ENCODE results near the gene CUL4A. TPM values are rescaled to one million over a fixed set of nuclear protein-coding genes. Genes with fewer than 3 reads are reported as not detected.

Gene CUL4A
- polyA plus RNA-seq, 1 donor from 2014 or later: 69.9 TPM

- no peaks in the 10 kb centered on the region for H3K79me2 ChIP-seq (replicated peaks; ENCODE audit: insufficient read depth, low read length)
- H3K9me2 ChIP-seq (ENCODE audit: insufficient read depth, low read length): no peaks in the 10 kb centered on the region
- no peaks in the 10 kb centered on the region for H3K36me3 ChIP-seq (ENCODE audit: insufficient read depth, low read length)
- TF ChIP-seq, protein P1, sequence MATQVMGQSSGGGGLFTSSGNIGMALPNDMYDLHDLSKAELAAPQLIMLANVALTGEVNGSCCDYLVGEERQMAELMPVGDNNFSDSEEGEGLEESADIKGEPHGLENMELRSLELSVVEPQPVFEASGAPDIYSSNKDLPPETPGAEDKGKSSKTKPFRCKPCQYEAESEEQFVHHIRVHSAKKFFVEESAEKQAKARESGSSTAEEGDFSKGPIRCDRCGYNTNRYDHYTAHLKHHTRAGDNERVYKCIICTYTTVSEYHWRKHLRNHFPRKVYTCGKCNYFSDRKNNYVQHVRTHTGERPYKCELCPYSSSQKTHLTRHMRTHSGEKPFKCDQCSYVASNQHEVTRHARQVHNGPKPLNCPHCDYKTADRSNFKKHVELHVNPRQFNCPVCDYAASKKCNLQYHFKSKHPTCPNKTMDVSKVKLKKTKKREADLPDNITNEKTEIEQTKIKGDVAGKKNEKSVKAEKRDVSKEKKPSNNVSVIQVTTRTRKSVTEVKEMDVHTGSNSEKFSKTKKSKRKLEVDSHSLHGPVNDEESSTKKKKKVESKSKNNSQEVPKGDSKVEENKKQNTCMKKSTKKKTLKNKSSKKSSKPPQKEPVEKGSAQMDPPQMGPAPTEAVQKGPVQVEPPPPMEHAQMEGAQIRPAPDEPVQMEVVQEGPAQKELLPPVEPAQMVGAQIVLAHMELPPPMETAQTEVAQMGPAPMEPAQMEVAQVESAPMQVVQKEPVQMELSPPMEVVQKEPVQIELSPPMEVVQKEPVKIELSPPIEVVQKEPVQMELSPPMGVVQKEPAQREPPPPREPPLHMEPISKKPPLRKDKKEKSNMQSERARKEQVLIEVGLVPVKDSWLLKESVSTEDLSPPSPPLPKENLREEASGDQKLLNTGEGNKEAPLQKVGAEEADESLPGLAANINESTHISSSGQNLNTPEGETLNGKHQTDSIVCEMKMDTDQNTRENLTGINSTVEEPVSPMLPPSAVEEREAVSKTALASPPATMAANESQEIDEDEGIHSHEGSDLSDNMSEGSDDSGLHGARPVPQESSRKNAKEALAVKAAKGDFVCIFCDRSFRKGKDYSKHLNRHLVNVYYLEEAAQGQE (IDR thresholded peaks at IDR 0.05; ENCODE audit: borderline replicate concordance): no peak
- TF ChIP-seq, protein P2, sequence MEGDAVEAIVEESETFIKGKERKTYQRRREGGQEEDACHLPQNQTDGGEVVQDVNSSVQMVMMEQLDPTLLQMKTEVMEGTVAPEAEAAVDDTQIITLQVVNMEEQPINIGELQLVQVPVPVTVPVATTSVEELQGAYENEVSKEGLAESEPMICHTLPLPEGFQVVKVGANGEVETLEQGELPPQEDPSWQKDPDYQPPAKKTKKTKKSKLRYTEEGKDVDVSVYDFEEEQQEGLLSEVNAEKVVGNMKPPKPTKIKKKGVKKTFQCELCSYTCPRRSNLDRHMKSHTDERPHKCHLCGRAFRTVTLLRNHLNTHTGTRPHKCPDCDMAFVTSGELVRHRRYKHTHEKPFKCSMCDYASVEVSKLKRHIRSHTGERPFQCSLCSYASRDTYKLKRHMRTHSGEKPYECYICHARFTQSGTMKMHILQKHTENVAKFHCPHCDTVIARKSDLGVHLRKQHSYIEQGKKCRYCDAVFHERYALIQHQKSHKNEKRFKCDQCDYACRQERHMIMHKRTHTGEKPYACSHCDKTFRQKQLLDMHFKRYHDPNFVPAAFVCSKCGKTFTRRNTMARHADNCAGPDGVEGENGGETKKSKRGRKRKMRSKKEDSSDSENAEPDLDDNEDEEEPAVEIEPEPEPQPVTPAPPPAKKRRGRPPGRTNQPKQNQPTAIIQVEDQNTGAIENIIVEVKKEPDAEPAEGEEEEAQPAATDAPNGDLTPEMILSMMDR (IDR thresholded peaks at IDR 0.05; ENCODE audit: poor library complexity, severe bottlenecking): no peak
- TF ChIP-seq TAF1 (IDR thresholded peaks at IDR 0.05; ENCODE audit: low read depth) (no peak), RAD21 (conservative IDR thresholded peaks at IDR 0.05) (no peak), SMC3 (conservative IDR thresholded peaks at IDR 0.05; ENCODE audit: poor library complexity) (no peak), EZH2 (IDR thresholded peaks at IDR 0.05; ENCODE audit: borderline replicate concordance, insufficient read depth, low read length, poor library complexity, severe bottlenecking) (no peak), POLR2AphosphoS5 (IDR thresholded peaks at IDR 0.05) (no peak), EP300 (conservative IDR thresholded peaks at IDR 0.05; ENCODE audit: poor library complexity, severe bottlenecking) (no peak), MXI1 (conservative IDR thresholded peaks at IDR 0.05; ENCODE audit: poor library complexity, severe bottlenecking) (no peak)
- H3K9ac ChIP-seq (ENCODE audit: low read length): no peak overlapping the region
- H3K27me3 ChIP-seq (ENCODE audit: insufficient read depth, low read depth, low read length): no peaks in the 10 kb centered on the region
- no peak overlapping the region for H3K4me3 ChIP-seq (ENCODE audit: low read length)
- no peaks in the 10 kb centered on the region for H4K20me1 ChIP-seq (ENCODE audit: insufficient read depth)
- H3K27ac ChIP-seq (ENCODE audit: low read length): no peak overlapping the region
- H3F3A ChIP-seq (ENCODE audit: insufficient read depth, low read length, poor library complexity, severe bottlenecking): no peaks in the 10 kb centered on the region
- H3K9me3 ChIP-seq (ENCODE audit: low read length): no peaks in the 10 kb centered on the region
- no peak overlapping the region for H2AFZ ChIP-seq (ENCODE audit: low read depth, low read length)
- no peak overlapping the region for H3K4me2 ChIP-seq (ENCODE audit: low read length)
Measured at GRCh38 chr13:113166266-113166665, 43.1 kb upstream of the CUL4A start.

- Histone ChIP-seq H3K4me3 (ENCODE audit: low read length) (no peak overlapping the region), H3K9ac (ENCODE audit: low read length) (no peak overlapping the region), H3K4me2 (ENCODE audit: low read length) (no peak overlapping the region), H2AFZ (ENCODE audit: low read depth, low read length) (no peak overlapping the region), H3K79me2 (replicated peaks; ENCODE audit: insufficient read depth, low read length) (no peaks in the 10 kb centered on the region), H3K9me3 (ENCODE audit: low read length) (no peaks in the 10 kb centered on the region), H3K27me3 (ENCODE audit: insufficient read depth, low read depth, low read length) (no peaks in the 10 kb centered on the region), H3K27ac (ENCODE audit: low read length) (no peak overlapping the region), H3K36me3 (ENCODE audit: insufficient read depth, low read length) (no peaks in the 10 kb centered on the region), H4K20me1 (ENCODE audit: insufficient read depth) (no peaks in the 10 kb centered on the region), H3F3A (ENCODE audit: insufficient read depth, low read length, poor library complexity, severe bottlenecking) (no peaks in the 10 kb centered on the region), H3K9me2 (ENCODE audit: insufficient read depth, low read length) (no peaks in the 10 kb centered on the region)
- TF ChIP-seq TAF1 (IDR thresholded peaks at IDR 0.05; ENCODE audit: low read depth) (no peak), POLR2AphosphoS5 (IDR thresholded peaks at IDR 0.05) (no peak), MXI1 (conservative IDR thresholded peaks at IDR 0.05; ENCODE audit: poor library complexity, severe bottlenecking) (no peak), SMC3 (conservative IDR thresholded peaks at IDR 0.05; ENCODE audit: poor library complexity) (no peak), RAD21 (conservative IDR thresholded peaks at IDR 0.05) (no peak), EP300 (conservative IDR thresholded peaks at IDR 0.05; ENCODE audit: poor library complexity, severe bottlenecking) (no peak), EZH2 (IDR thresholded peaks at IDR 0.05; ENCODE audit: borderline replicate concordance, insufficient read depth, low read length, poor library complexity, severe bottlenecking) (no peak)
- TF ChIP-seq, protein P1 (IDR thresholded peaks at IDR 0.05; ENCODE audit: borderline replicate concordance): no peak
- TF ChIP-seq, protein P2 (IDR thresholded peaks at IDR 0.05; ENCODE audit: poor library complexity, severe bottlenecking): no peak
Measured at GRCh38 chr13:113166681-113167080, 42.7 kb upstream of the CUL4A start.
